HEK293T (cell line): ENCODE results near the gene KCNQ2.

Experiments used
- CTCF ChIA-PET: fragments of 350-600 bp; formaldehyde crosslinking; extraction: SDS; loops from one replicate; lab custom pipeline; 2021; ENCODE audit warnings: antibody characterized with exemption, inconsistent platforms; lab: Yijun Ruan, JAX
- POLR2A ChIA-PET: fragments of 350-600 bp; formaldehyde crosslinking; extraction: SDS; loops from one replicate; lab custom pipeline; 2020; ENCODE audit warnings: antibody characterized with exemption, inconsistent platforms; lab: Yijun Ruan, JAX
- DNase-seq: peaks from one replicate; pipeline ENCODE4 v3.0.0; 2012; ENCODE audit warnings: mixed read lengths; ENCODE audit errors: extremely low spot score
- ARNT ChIP-seq: fragments of 450-650 bp; IDR thresholded peaks from 2 replicates; pipeline ENCODE4 v1.6.1; 2017; ENCODE audit warnings: mild to moderate bottlenecking
- BHLHE40 ChIP-seq: fragments of 450-650 bp; IDR thresholded peaks from 2 replicates; pipeline ENCODE4 v1.6.1; 2016; ENCODE audit warnings: mild to moderate bottlenecking, moderate library complexity, borderline replicate concordance
- CTBP1 ChIP-seq: fragments of 450-650 bp; IDR thresholded peaks from 2 replicates; pipeline ENCODE4 v1.6.1; 2016; ENCODE audit warnings: borderline replicate concordance
- ELF4 ChIP-seq: fragments of 450-650 bp; IDR thresholded peaks from 2 replicates; pipeline ENCODE4 v1.6.1; 2017; ENCODE audit warnings: antibody characterized with exemption
- FOXA1 ChIP-seq: fragments of 450-650 bp; IDR thresholded peaks from 2 replicates; pipeline ENCODE4 v1.6.1; 2016; ENCODE audit warnings: mild to moderate bottlenecking
- FOXK2 ChIP-seq: fragments of 450-650 bp; IDR thresholded peaks from 2 replicates; pipeline ENCODE4 v1.6.1; 2016; ENCODE audit warnings: mild to moderate bottlenecking
- FOXM1 ChIP-seq: fragments of 450-650 bp; IDR thresholded peaks from 2 replicates; pipeline ENCODE4 v1.6.1; 2017; ENCODE audit warnings: mild to moderate bottlenecking, borderline replicate concordance
- HDGF ChIP-seq: fragments of 450-650 bp; IDR thresholded peaks from 2 replicates; pipeline ENCODE4 v1.6.1; 2017; ENCODE audit warnings: antibody characterized with exemption, borderline replicate concordance
- L3MBTL2 ChIP-seq: fragments of 450-650 bp; conservative IDR thresholded peaks from 2 replicates; pipeline ENCODE4 v1.6.1; 2016; ENCODE audit warnings: mild to moderate bottlenecking
- LEF1 ChIP-seq: fragments of 450-650 bp; IDR thresholded peaks from 2 replicates; pipeline ENCODE4 v1.6.1; 2017; ENCODE audit warnings: mild to moderate bottlenecking, borderline replicate concordance
- NFRKB ChIP-seq: fragments of 450-650 bp; IDR thresholded peaks from 2 replicates; pipeline ENCODE4 v1.6.1; 2016; ENCODE audit warnings: mild to moderate bottlenecking, moderate library complexity
- SP1 ChIP-seq: fragments of 450-650 bp; IDR thresholded peaks from 2 replicates; pipeline ENCODE4 v1.6.1; 2017
- SUZ12 ChIP-seq: fragments of 450-650 bp; IDR thresholded peaks from 2 replicates; pipeline ENCODE4 v1.6.1; 2016; ENCODE audit warnings: mild to moderate bottlenecking
- TARDBP ChIP-seq: fragments of 450-650 bp; IDR thresholded peaks from 2 replicates; pipeline ENCODE4 v1.6.1; 2016
- ZNF384 ChIP-seq: fragments of 450-650 bp; IDR thresholded peaks from 2 replicates; pipeline ENCODE4 v1.6.1; 2016
- TF ChIP-seq, protein P1 (sequence below): fragments of 450-650 bp; IDR thresholded peaks from 2 replicates; pipeline ENCODE4 v1.6.1; 2016

The KCNQ2 gene

DNA sequence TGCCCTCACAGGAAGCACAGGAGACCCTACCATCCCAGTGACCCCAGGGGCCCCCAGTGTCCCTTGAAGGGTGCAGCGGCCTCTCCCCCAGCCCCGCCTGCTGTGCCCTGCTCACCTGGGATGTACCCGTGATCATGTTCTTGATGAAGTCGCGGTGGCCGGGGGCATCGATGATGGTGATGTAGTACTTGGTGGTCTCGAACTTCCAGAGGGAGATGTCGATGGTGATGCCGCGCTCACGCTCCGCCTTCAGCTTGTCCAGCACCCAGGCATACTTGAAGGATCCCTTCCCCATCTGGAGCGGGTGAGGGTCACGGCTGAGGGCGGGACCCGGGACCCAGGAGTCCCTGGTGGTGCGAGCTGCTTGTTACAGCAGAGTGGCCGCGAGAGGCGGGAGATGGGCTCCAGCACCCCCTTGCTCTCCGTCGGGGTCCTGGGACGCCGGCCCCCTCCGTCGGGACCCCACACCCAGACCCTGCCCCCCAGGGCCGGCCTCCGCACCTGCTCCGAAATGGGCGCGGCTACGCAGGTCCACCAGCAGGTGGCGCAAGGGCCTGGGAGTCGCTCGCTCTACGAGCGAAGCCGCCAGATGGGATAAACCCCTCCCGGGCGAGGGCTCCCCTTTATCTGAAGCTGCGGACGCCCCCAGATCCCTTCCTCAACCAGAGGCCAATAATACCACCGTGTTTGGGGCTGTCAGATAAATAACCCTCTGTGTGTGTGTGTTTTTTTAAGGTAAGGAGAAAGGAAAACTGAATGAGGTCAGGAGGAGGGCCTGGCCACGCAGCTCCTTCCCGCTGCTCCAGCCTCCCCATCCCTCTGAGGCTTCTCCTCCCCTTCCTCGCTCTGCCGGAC is 23.5 kb upstream of the KCNQ2 start:
- ChIA-PET CTCF (interaction anchor here (0.7 to 1.8 kb wide), 11 partner anchors 11 to 186 kb away, joined by 3 to 6 read pairs (median 4); partner anchors contain the start of gene PPDPF), POLR2A (interaction anchor here (0.7 to 2.9 kb wide), 3 partner anchors 25 to 163 kb away, joined by 3 to 26 read pairs (median 3); partner anchors contain the start of gene PPDPF)
- TF ChIP-seq TARDBP (no peak), ZNF384 (no peak), L3MBTL2 (no peak), ELF4 (no peak), NFRKB (no peak), FOXA1 (no peak)
- TF ChIP-seq, protein P1, sequence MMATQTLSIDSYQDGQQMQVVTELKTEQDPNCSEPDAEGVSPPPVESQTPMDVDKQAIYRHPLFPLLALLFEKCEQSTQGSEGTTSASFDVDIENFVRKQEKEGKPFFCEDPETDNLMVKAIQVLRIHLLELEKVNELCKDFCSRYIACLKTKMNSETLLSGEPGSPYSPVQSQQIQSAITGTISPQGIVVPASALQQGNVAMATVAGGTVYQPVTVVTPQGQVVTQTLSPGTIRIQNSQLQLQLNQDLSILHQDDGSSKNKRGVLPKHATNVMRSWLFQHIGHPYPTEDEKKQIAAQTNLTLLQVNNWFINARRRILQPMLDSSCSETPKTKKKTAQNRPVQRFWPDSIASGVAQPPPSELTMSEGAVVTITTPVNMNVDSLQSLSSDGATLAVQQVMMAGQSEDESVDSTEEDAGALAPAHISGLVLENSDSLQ: no peak
- peak; percentile 77 for DNase-seq

GRCh38 chr20:63495167-63495720 is 22.8 kb upstream of the KCNQ2 start:
- DNase-seq: no peak
- ChIA-PET POLR2A (interaction anchor here (2.9 kb wide), 1 partner anchor 26 kb away, joined by 26 read pairs; the partner anchor contains the start of gene PPDPF), CTCF (no interaction called here)
- TF ChIP-seq SUZ12: no peak
- TF ChIP-seq ZNF384: no peak
- no peak for TF ChIP-seq TARDBP
- TF ChIP-seq NFRKB: no peak
- TF ChIP-seq FOXA1: no peak
- no peak for TF ChIP-seq L3MBTL2
- no peak for TF ChIP-seq LEF1
- TF ChIP-seq CTBP1: no peak
- TF ChIP-seq ARNT: no peak
- TF ChIP-seq, protein P1: no peak
- no peak for TF ChIP-seq ELF4
- no peak for TF ChIP-seq FOXM1
- TF ChIP-seq SP1: no peak
- no peak for TF ChIP-seq BHLHE40

DNA sequence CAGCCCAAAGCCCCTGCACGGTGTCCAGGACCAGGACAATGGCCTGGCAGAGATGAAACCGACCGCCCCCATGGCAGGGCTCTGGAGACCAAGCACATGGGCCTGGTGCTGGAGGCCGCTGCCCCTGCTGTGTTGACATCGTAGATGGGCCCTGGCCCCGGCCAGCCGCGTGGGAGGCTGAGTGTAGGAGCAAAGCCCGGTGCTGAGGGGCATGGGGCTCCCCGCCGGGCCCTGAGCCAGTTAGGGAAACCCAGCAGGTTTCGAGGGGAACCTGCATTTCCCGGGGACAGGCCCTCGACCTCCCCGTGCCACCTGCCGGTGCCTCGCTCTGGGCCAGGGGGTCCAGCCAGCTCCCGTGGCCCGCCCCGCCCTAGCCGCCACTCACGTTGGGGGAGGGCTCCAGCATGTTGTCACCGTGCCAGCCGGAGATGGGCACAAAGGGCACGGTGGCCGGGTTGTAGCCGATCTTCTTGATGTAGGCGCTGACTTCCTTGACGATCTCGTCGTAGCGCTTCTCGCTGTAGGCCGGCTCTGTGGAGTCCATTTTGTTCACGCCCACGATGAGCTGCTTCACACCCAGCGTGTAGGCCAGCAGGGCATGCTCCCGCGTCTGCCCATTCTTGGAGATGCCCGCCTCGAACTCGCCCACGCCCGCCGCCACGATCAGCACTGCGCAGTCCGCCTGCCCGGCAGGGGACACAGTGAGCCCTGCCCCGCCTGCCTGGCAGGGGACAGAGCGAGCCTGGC is 22.1 kb upstream of the KCNQ2 start:
- TF ChIP-seq SP1 (no peak), TARDBP (no peak), L3MBTL2 (no peak), SUZ12 (no peak), FOXA1 (no peak), ZNF384 (no peak), FOXK2 (no peak)
- ChIA-PET CTCF (no interaction called here), POLR2A (no interaction called here)
- DNase-seq: no peak

- DNase-seq: no peak
- CTCF ChIA-PET: no interaction called here
- POLR2A ChIA-PET: no interaction called here
- TF ChIP-seq SUZ12 (no peak), SP1 (no peak), CTBP1 (no peak), L3MBTL2 (no peak), HDGF (no peak), LEF1 (no peak), FOXK2 (no peak), FOXM1 (no peak), ARNT (no peak), ELF4 (no peak), TARDBP (no peak), NFRKB (no peak)
Observed at GRCh38 chr20:63494084-63494419, 21.6 kb upstream of the KCNQ2 start.

DNA sequence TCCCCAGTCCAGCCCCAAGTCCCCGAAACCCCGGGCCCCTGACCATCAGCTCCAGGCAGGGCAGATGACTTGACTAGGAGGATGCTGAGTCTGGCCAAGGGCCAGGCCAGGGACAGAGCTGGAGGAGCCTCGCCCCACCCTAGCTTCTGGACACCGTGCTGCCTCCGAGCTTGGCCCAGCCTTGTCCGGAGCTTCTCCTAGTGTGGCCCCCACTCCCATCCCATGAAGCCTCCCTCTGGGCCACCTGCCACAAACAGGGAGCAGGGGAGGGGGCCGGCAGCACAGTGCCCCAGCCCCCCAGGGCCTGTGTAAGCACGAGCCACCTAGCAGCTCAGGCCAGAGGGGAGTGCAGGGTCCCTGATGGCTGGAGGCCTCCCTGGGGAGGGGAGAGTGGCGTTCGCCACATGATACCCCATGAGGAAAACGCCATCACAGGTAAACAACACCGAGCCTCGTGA is 21.1 kb upstream of the KCNQ2 start:
- CTCF ChIA-PET: no interaction called here
- TF ChIP-seq ELF4 (no peak), LEF1 (no peak), SUZ12 (no peak), FOXA1 (no peak)
- POLR2A ChIA-PET: no interaction called here
- DNase-seq: no peak

- CTCF ChIA-PET: no interaction called here
- POLR2A ChIA-PET: no interaction called here
- TF ChIP-seq SUZ12: no peak
- no peak for TF ChIP-seq CTBP1
- TF ChIP-seq HDGF: no peak
- TF ChIP-seq ZNF384: no peak
- TF ChIP-seq ARNT: no peak
- TF ChIP-seq FOXM1: no peak
- DNase-seq: no peak
Observed at GRCh38 chr20:63492982-63493381, 20.5 kb upstream of the KCNQ2 start.
